Sigmoid colon (tissue), 7 donors: ENCODE data around the gene TCF7L1. TPM values are rescaled to one million over a fixed set of nuclear protein-coding genes. Genes with fewer than 3 reads are reported as not detected.

Experiments used
- DNase-seq: peaks from one replicate; pipeline ENCODE4 v3.0.0-alpha.2; 2019
- H3K27ac ChIP-seq, 4 donors: fragments of 200-600 bp; sonication (generic); one replicate each; pipeline ENCODE4 v1.5.1; 2016 to 2019; ENCODE audit warnings: mild to moderate bottlenecking in 1 of 4
- H3K27me3 ChIP-seq, 3 donors: fragments of 200-600 bp; sonication (generic); one replicate each; pipeline ENCODE4 v1.5.1; 2019; ENCODE audit warnings: mild to moderate bottlenecking in 1 of 3
- H3K36me3 ChIP-seq, 4 donors: fragments of 200-600 bp; sonication (generic); one replicate each; pipeline ENCODE4 v1.5.1; 2016 to 2019
- H3K4me1 ChIP-seq, 4 donors: fragments of 200-600 bp; sonication (generic); one replicate each; pipeline ENCODE4 v1.5.1; 2017 to 2019
- H3K4me3 ChIP-seq, 4 donors: fragments of 200-600 bp; sonication (generic); one replicate each; pipeline ENCODE4 v1.5.1; 2017 to 2019; ENCODE audit warnings: mild to moderate bottlenecking in 2 of 4, moderate library complexity in 1 of 4
- H3K9me3 ChIP-seq, 4 donors: fragments of 200-600 bp in 3 of 4; sonication (generic) in 3 of 4; one replicate each; pipeline versions ENCODE4 v1.5.1 to v1.6.1; 2013 to 2019
- EP300 ChIP-seq, 4 donors: sonication (generic); formaldehyde crosslinking; IDR thresholded peaks; one replicate each; pipeline ENCODE4 v1.6.1; 2017; ENCODE audit warnings: antibody characterized with exemption in 4 of 4
- POLR2A ChIP-seq, 2 donors: fragments of 450-650 bp; IDR thresholded peaks; one replicate each; pipeline ENCODE4 v1.6.1; 2016; ENCODE audit warnings: antibody characterized with exemption in 2 of 2, mild to moderate bottlenecking in 2 of 2, moderate library complexity in 2 of 2
- POLR2AphosphoS5 ChIP-seq, 4 donors: sonication (generic); formaldehyde crosslinking; IDR thresholded peaks; one replicate each; pipeline ENCODE4 v1.6.1; 2017; ENCODE audit warnings: antibody characterized with exemption in 4 of 4
- WGBS, 2 donors: extraction: QIAGEN DNeasy Blood & Tissue Kit; methylation state at CpG; one replicate each; pipeline ENCODE4 v1.1.7; 2013; 5-methylcytosine and 5-hydroxymethylcytosine counted together
- intact Hi-C: fragments of 100-400 bp; cut with DNase I; formaldehyde crosslinking; loops from one replicate; pipeline ENCODE4 v1.15.1; 2023
- polyA plus RNA-seq, 3 donors: library from polyadenylated mRNA; stranded (reverse); fragments of 200-250 nt; gene quantifications; one replicate each; pipeline ENCODE4 v1.2.3, GENCODE V29; 2013
- small RNA-seq, 3 donors: library from RNA; depleted of rRNA; stranded (forward); fragments of <200 nt; gene quantifications; one replicate each; pipeline ENCODE3, GENCODE V24; 2016
- total RNA-seq, 4 donors: library from RNA; depleted of rRNA; stranded (reverse); fragments of >200 nt; gene quantifications; one replicate each; pipeline ENCODE4 v1.1.0, GENCODE V29; 2016
- TF ChIP-seq, protein P1 (sequence below), 4 experiments: fragments of 450-650 bp in 3 of 4; fragments of 200-600 bp in 1 of 4; IDR thresholded peaks; one replicate each; pipeline ENCODE4 v1.5.1; 2016 to 2019; ENCODE audit warnings: antibody characterized with exemption in 4 of 4, mild to moderate bottlenecking in 3 of 4, moderate library complexity in 2 of 4
- donor health status: healthy with polysubstance abuse.
- donor health status: Bipolar disorder and iron deficiency.
- donor health status: healthy.

TCF7L1 gene
- total and polyA plus RNA-seq, 7 donors: 1.2 to 15.2 (median 4.0) TPM

DNA sequence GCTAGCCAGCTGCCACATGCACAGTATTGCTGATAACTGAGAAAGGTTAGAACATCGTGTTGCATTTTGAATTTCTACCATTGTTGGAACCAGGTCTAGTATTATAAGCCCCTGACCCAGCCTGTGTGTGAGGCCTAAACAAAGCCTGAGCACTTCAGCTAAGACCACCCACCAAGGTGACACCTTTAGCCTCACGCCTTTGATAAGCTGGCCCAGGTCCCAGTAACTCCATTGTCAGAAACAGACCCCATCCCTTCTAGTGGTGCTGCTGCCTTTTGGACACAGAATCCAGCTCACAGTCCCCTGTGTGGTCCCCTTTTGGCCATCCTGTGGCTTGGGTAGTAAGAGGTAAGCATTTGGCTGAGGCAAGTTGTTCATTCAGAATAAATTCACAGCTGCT lies 223.0 kb downstream of the TCF7L1 start:
- Histone ChIP-seq H3K9me3 (no peaks in the 10 kb centered on the region), H3K27me3 (no peaks in the 10 kb centered on the region), H3K4me3 (no peak overlapping the region), H3K27ac (no peak overlapping the region), H3K36me3 (peaks cover under 1 to 51% (median 9%) of the 10 kb centered on the region in 4 donors), H3K4me1 (peaks cover 0 to 44% (median 27%) of the 10 kb centered on the region in 4 donors)
- WGBS, 2 donors: 97 to 98% methylated on average over 2 of the region's 2 CpGs
- intact Hi-C loops: loop anchor here (10.0 kb wide), 1 partner anchor 749 kb away; the partner anchor contains the start of genes POLR1A and PTCD3
- TF ChIP-seq POLR2AphosphoS5 (IDR thresholded peaks at IDR 0.05) (no peak), EP300 (IDR thresholded peaks at IDR 0.05) (no peak), POLR2A (IDR thresholded peaks at IDR 0.05) (no peak)
- no peak for DNase-seq

DNA sequence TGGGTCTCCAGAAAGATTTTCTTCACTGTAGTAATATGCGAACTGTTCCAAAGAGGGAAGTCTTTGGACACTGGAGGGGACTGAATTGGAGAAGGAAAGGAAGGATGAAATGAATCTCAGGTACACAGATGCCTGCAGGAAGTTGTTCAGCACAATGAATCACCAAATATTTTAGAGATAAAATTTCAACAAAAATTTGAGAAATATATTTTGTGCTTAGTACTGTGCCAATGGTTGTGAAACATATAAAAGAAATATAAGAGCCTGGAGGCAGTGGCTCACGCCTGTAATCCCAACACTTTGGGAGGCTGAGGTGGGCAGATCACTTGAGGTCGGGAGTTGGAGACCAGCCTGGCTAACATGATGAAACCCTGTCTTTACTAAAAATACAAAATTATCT lies 224.5 kb downstream of the TCF7L1 start:
- intact Hi-C loops: loop anchor here (10.0 kb wide), 1 partner anchor 747 kb away; the partner anchor contains the start of genes POLR1A and PTCD3
- peaks cover 0 to 41% (median 24%) of the 10 kb centered on the region in 4 donors for H3K4me1 ChIP-seq
- no peak for TF ChIP-seq POLR2AphosphoS5 (IDR thresholded peaks at IDR 0.05)
- TF ChIP-seq POLR2A (IDR thresholded peaks at IDR 0.05): no peak
- TF ChIP-seq, protein P1, sequence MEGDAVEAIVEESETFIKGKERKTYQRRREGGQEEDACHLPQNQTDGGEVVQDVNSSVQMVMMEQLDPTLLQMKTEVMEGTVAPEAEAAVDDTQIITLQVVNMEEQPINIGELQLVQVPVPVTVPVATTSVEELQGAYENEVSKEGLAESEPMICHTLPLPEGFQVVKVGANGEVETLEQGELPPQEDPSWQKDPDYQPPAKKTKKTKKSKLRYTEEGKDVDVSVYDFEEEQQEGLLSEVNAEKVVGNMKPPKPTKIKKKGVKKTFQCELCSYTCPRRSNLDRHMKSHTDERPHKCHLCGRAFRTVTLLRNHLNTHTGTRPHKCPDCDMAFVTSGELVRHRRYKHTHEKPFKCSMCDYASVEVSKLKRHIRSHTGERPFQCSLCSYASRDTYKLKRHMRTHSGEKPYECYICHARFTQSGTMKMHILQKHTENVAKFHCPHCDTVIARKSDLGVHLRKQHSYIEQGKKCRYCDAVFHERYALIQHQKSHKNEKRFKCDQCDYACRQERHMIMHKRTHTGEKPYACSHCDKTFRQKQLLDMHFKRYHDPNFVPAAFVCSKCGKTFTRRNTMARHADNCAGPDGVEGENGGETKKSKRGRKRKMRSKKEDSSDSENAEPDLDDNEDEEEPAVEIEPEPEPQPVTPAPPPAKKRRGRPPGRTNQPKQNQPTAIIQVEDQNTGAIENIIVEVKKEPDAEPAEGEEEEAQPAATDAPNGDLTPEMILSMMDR (IDR thresholded peaks at IDR 0.05): no peak
- no peak for TF ChIP-seq EP300 (IDR thresholded peaks at IDR 0.05)
- no peak for DNase-seq
- H3K27ac ChIP-seq: no peak overlapping the region
- no peaks in the 10 kb centered on the region for H3K9me3 ChIP-seq
- WGBS, 2 donors: 90 to 94% methylated on average over 3 of the region's 3 CpGs
- H3K4me3 ChIP-seq: no peak overlapping the region
- peaks cover 0 to 57% (median 12%) of the 10 kb centered on the region in 4 donors for H3K36me3 ChIP-seq
- H3K27me3 ChIP-seq: no peaks in the 10 kb centered on the region

Small RNAs within 50 kb of the gene (small RNA-seq; reads per million reads assigned to genes)
- 0 reads per million in 3 donors for gene AC093162.1
- 0 reads per million in 3 donors for gene RF00019
- gene RNU6-674P: 0 reads per million in 3 donors

Other genes with a start within 250 kb of the TCF7L1 start
- 1,000 to 10,000 TPM; 1,887 to 2,459 (median 2,033) TPM for gene TMSB10, start 227.7 kb upstream of the TCF7L1 start, total RNA-seq
- 1,000 to 10,000 TPM; 3,723 to 4,314 (median 4,173) TPM for gene TMSB10, start 227.7 kb upstream of the TCF7L1 start, polyA plus RNA-seq
- gene KCMF1, start 162.2 kb upstream of the TCF7L1 start, total RNA-seq: 10 to 100 TPM; 35.7 to 64.5 (median 39.6) TPM
- 10 to 100 TPM; 44.6 to 73.1 (median 64.3) TPM for gene KCMF1, start 162.2 kb upstream of the TCF7L1 start, polyA plus RNA-seq
- 10 to 100 TPM; 78.9 to 95.0 (median 80.8) TPM for gene TGOLN2, start 194.6 kb downstream of the TCF7L1 start, total RNA-seq
- 10 to 100 TPM; 12.6 to 85.8 (median 20.8) TPM for gene TGOLN2, start 194.6 kb downstream of the TCF7L1 start, polyA plus RNA-seq
- 10 to 100 TPM; 26.5 to 54.6 (median 42.1) TPM for gene RETSAT, start 221.1 kb downstream of the TCF7L1 start, total RNA-seq
- gene RETSAT, start 221.1 kb downstream of the TCF7L1 start, polyA plus RNA-seq: 100 to 1,000 TPM in 1 of 3 donors, 10 to 100 TPM in 2; 33.6 to 112 (median 36.5) TPM
- 10 to 100 TPM; 16.7 to 26.3 (median 22.9) TPM for gene ELMOD3, start 221.4 kb downstream of the TCF7L1 start, total RNA-seq
- gene ELMOD3, start 221.4 kb downstream of the TCF7L1 start, polyA plus RNA-seq: 10 to 100 TPM; 11.6 to 22.7 (median 12.0) TPM